ENCODE results near the gene CECR2.

The CECR2 gene

DNA sequence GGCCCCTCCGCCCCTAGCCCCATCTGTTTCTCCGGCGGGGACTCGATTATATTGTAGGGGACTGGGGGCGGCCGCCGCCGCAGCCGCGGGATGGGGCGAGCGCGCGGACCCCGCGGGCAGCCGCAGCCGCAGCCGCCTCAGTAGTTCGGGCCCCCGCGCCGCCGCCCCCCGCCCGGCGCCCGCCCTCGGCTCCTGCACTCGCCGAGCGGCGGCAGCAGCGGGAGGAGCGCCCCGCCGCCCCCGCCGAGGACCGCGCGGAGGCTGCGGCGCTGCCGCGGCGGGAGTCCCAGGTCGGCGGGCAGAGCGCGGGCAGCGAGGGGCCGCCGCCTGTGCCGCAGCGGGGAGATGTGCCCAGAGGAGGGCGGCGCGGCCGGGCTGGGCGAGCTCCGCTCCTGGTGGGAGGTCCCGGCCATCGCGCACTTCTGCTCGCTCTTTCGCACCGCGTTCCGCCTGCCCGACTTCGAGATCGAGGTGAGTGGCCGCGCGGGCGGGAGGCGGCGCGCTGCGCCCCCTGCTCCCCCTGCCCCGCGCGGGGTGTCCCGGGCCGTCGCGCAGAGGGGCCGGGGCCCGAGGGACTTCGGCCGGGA is at the start of gene CECR2:
Gene CECR2 (plus strand): TSS at position 22 of the 587 bp plus-strand sequence. CDS start 324 bp downstream, at position 346.
- TF ChIP-seq, protein P1, sequence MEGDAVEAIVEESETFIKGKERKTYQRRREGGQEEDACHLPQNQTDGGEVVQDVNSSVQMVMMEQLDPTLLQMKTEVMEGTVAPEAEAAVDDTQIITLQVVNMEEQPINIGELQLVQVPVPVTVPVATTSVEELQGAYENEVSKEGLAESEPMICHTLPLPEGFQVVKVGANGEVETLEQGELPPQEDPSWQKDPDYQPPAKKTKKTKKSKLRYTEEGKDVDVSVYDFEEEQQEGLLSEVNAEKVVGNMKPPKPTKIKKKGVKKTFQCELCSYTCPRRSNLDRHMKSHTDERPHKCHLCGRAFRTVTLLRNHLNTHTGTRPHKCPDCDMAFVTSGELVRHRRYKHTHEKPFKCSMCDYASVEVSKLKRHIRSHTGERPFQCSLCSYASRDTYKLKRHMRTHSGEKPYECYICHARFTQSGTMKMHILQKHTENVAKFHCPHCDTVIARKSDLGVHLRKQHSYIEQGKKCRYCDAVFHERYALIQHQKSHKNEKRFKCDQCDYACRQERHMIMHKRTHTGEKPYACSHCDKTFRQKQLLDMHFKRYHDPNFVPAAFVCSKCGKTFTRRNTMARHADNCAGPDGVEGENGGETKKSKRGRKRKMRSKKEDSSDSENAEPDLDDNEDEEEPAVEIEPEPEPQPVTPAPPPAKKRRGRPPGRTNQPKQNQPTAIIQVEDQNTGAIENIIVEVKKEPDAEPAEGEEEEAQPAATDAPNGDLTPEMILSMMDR (IDR thresholded peaks at IDR 0.05; ENCODE audit: low read depth, low read length), result no peak
- H3K4me3 ChIP-seq (ENCODE audit: low read depth, low read length), result no peak within 1 kb of the TSS

DNA sequence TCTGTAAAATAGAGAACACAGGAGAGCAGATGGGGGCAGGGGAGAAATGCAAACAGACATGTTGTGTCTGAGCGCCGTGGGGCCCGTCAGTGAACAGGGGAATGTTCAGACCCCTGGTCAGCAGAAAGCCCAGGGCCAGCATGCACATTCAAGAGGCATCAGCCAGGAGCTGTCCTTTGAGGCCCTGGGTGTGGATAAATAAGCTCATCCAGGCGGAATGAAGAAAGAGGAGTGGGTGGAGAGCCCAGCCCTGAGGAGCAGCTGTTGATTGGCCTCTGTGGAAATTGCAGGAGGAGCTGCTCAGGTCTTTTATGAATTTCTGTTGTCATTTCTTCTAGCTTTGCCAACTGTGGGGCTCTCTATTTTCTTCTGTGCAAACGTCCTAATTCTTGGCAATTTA is 49.7 kb upstream of the CECR2 start:
- TF ChIP-seq, protein P1 (IDR thresholded peaks at IDR 0.05; ENCODE audit: low read depth, low read length), result no peak
- H3K4me3 ChIP-seq (ENCODE audit: low read depth, low read length), result no peak overlapping the region

DNA sequence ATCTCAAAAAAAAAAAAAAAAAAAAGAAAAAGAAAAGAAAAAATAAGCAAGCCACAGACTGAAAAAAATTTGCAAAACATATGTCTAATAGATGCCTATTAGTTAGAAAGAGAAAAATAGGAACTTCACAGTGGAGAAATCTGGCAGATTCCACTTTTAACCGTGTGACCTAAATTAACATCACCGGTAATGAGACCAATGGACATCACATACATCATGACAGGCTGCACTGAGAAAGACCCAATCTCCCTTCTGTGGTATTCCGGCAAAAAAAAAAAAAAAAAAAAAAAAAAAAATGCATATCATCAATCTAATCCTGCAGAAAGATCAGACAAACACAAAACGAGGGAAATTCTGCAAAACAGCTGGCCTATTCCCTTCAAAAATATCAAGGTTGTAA is 46.7 kb upstream of the CECR2 start:
- TF ChIP-seq, protein P1 (IDR thresholded peaks at IDR 0.05; ENCODE audit: low read depth, low read length), result no peak
- H3K4me3 ChIP-seq (ENCODE audit: low read depth, low read length), result no peak overlapping the region

DNA sequence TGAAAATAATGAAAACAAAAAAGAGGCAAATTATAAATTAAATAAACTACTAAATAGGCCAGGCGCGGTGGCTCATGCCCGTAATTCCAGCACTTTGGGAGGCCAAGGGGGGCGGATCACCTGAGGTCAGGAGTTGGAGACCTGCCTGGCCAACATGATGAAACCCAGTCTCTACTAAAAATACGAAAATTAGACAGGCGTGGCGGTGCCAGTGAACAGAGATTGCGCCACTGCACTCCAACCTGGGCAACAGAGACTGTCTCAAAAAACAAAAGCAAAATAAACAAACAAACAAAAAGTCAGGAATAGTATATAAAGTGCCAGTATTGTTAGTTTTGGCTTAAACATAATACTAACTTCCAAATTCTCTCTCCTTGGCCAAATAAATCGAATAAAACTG is 37.6 kb upstream of the CECR2 start:
- TF ChIP-seq, protein P1 (IDR thresholded peaks at IDR 0.05; ENCODE audit: low read depth, low read length), result no peak
- no peak overlapping the region for H3K4me3 ChIP-seq (ENCODE audit: low read depth, low read length)

DNA sequence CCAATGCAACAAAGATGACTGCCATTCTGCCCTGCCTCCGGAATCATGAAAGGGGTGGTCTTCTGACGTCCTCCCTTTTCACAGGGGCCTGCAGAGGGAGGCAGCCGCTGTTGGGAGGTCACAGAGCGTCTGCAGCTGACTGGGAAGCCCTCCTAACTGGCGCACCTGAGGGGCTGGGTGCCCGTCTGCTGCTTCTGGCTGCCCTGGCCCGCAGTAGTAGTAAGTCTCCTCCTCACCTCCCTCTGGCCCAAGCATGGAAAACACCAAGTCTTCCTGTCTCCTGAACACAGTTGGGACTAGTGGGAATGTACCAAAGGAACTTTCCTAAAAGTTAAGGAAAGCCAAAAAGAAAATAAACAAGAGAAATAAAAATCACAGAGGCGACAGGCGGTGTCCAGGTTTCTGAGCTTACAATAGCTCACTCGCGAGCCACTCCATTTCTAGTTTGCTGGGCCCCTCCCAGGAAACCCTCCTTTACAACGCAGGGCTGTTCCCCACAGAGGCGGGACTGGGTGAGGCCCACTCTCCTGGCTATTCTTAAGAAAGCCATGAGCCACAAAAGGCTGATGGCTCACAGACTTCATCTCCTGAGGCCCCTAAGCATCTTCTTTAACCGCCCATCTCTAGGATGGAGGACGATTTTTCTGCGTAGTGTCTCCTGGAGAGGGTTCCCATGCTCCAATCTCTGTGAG is 37.0 kb upstream of the CECR2 start:
- TF ChIP-seq, protein P1 (IDR thresholded peaks at IDR 0.05; ENCODE audit: low read depth, low read length), result no peak
- no peak overlapping the region for H3K4me3 ChIP-seq (ENCODE audit: low read depth, low read length)

DNA sequence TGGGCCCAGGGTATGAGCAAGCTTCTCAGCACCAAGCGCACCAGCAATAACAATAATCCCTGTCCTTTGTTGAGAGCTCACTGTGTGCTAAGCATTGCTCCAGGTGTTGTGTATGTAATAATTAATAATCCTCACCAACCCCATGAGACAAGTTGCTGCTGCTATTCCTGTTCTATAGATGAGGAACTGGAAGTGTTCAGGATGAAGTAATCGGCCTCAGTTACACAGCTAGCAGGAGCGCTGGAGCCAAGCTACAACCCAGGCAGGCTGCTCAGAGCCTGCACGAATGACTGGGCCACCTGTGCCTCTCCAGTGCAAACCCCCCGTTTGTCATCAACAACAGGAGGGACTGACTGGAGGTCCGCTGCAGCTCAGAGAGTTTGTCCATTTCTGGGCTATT is 35.2 kb upstream of the CECR2 start:
- TF ChIP-seq, protein P1 (IDR thresholded peaks at IDR 0.05; ENCODE audit: low read depth, low read length), result no peak
- H3K4me3 ChIP-seq (ENCODE audit: low read depth, low read length), result no peak overlapping the region

DNA sequence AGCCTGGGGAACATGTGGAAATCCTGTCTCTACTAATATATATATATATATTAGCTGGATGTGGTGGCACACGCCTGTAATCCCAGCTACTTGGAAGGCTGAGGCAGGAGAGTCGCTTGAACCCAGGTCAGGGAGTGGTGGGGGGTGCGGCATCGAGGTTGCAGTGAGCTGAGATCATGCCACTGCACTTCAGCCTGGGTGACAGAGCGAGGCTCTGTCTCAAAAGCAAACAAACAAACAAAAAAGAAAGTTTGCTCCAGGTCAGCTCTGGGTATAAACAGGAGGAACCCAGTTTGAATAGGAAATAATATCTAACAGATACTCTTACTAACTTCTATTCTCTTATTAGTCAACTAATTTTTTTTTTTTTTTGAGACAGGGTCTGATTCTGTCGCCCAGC is 34.3 kb upstream of the CECR2 start:
- TF ChIP-seq, protein P1 (IDR thresholded peaks at IDR 0.05; ENCODE audit: low read depth, low read length), result no peak

More for the DNA sequence above, 34.3 kb upstream of the CECR2 start:
- no peak overlapping the region for H3K4me3 ChIP-seq (ENCODE audit: low read depth, low read length)

All from WI38 (cell line).